SK-N-SH (cell line): Measurements from ENCODE around the gene COL4A6. TPM values are rescaled to one million over a fixed set of nuclear protein-coding genes. Genes with fewer than 3 reads are reported as not detected.

Experiments used
- CTCF ChIA-PET: fragments of 300-600, 350-600 bp; formaldehyde crosslinking; extraction: SDS; loops from one replicate; lab custom pipeline; 2021; lab: Yijun Ruan, JAX
- POLR2A ChIA-PET: fragments of 350-600 bp; sonication (Branson Sonifier 250); formaldehyde crosslinking; extraction: SDS; loops from one replicate; lab custom pipeline; 2020; ENCODE audit warnings: antibody characterized with exemption, inconsistent platforms; lab: Yijun Ruan, JAX
- DNase-seq: peaks from one replicate; pipeline ENCODE4 v3.0.0; 2012
- H2AFZ ChIP-seq: fragments of 200-600 bp; sonication (generic); 2 replicates; pipeline ENCODE4 v1.8.1; 2016; ENCODE audit warnings: antibody characterized with exemption, mild to moderate bottlenecking, low read depth
- H3F3A ChIP-seq: fragments of 200-600 bp; sonication (generic); replicated peaks from 2 replicates; pipeline ENCODE3; 2016; ENCODE audit warnings: antibody characterized with exemption, mild to moderate bottlenecking; ENCODE audit not compliant: insufficient read depth
- H3K27ac ChIP-seq, 2 experiments: fragments of 200-500 bp in 1 of 2; fragments of 200-600 bp in 1 of 2; sonication (Bioruptor generic) in 1 of 2; sonication (generic), shearing (Covaris generic) in 1 of 2; 2 replicates each; pipeline versions ENCODE4 v1.5.1 to v1.6.1; 2014 to 2016; ENCODE audit warnings: low read depth in 2 of 2, inconsistent platforms in 1 of 2, low read length in 1 of 2, mild to moderate bottlenecking in 1 of 2, mixed read lengths in 1 of 2
- H3K27me3 ChIP-seq: fragments of 200-600 bp; sonication (generic), shearing (Covaris generic); 2 replicates; pipeline ENCODE4 v1.6.1; 2016; ENCODE audit warnings: mixed run types; ENCODE audit not compliant: insufficient read depth
- H3K36me3 ChIP-seq, 2 experiments: fragments of 200-500 bp in 1 of 2; fragments of 200-600 bp in 1 of 2; sonication (Bioruptor generic) in 1 of 2; sonication (generic) in 1 of 2; replicated peaks in 1 of 2; 2 replicates each; pipeline versions ENCODE3 to v1.5.1; 2014 to 2016; ENCODE audit warnings: low read length in 1 of 2, mild to moderate bottlenecking in 1 of 2; ENCODE audit not compliant: insufficient read depth in 2 of 2, control insufficient read depth in 1 of 2
- H3K4me1 ChIP-seq, 2 experiments: fragments of 200-500 bp in 1 of 2; fragments of 200-600 bp in 1 of 2; sonication (Bioruptor generic) in 1 of 2; sonication (generic), shearing (Covaris generic) in 1 of 2; 2 replicates each; pipeline versions ENCODE4 v1.5.1 to v1.6.1; 2014 to 2016; ENCODE audit warnings: low read depth in 1 of 2, low read length in 1 of 2, mixed run types in 1 of 2; ENCODE audit not compliant: insufficient read depth in 2 of 2, control insufficient read depth in 1 of 2
- H3K4me2 ChIP-seq: fragments of 200-600 bp; sonication (generic), shearing (Covaris generic); 2 replicates; pipeline ENCODE4 v1.6.1; 2017; ENCODE audit warnings: mixed run types
- H3K4me3 ChIP-seq, 2 experiments: fragments of 200-500 bp in 1 of 2; fragments of 200-600 bp in 1 of 2; sonication (Bioruptor generic) in 1 of 2; sonication (generic), shearing (Covaris generic) in 1 of 2; 2 replicates each; pipeline versions ENCODE4 v1.5.1 to v1.8.1; 2014 to 2016; ENCODE audit warnings: low read depth in 2 of 2, inconsistent platforms in 1 of 2, low read length in 1 of 2, mild to moderate bottlenecking in 1 of 2, mixed read lengths in 1 of 2, moderate library complexity in 1 of 2
- H3K79me2 ChIP-seq: fragments of 200-600 bp; sonication (generic); 2 replicates; pipeline ENCODE4 v1.8.1; 2017; ENCODE audit warnings: mild to moderate bottlenecking; ENCODE audit not compliant: insufficient read depth
- H3K9ac ChIP-seq: fragments of 200-600 bp; sonication (generic); 2 replicates; pipeline ENCODE4 v1.6.1; 2017; ENCODE audit warnings: mixed run types
- H3K9me2 ChIP-seq: fragments of 200-600 bp; sonication (generic); 2 replicates; pipeline ENCODE4 v1.6.1; 2017; ENCODE audit warnings: mixed run types
- H3K9me3 ChIP-seq: fragments of 200-600 bp; sonication (generic); 2 replicates; pipeline ENCODE4 v1.6.1; 2017; ENCODE audit warnings: mixed run types, mild to moderate bottlenecking, moderate library complexity
- H4K20me1 ChIP-seq: fragments of 200-600 bp; sonication (generic); 2 replicates; pipeline ENCODE4 v1.6.1; 2017; ENCODE audit warnings: mild to moderate bottlenecking, mixed run types; ENCODE audit not compliant: insufficient read depth
- CHD2 ChIP-seq: fragments of 150-350 bp; IDR thresholded peaks from 2 replicates; pipeline ENCODE4 v1.6.1; 2018; ENCODE audit warnings: low read length; ENCODE audit not compliant: partially characterized antibody
- ELF1 ChIP-seq: IDR thresholded peaks from 2 replicates; pipeline ENCODE4 v1.4.0; 2012
- EP300 ChIP-seq, 2 experiments: IDR thresholded peaks; 2 replicates each; pipeline versions ENCODE4 v1.4.0 to v1.6.1; 2012; ENCODE audit warnings: borderline replicate concordance in 1 of 2, low read depth in 1 of 2, low read length in 1 of 2
- FOSL2 ChIP-seq: IDR thresholded peaks from 2 replicates; pipeline ENCODE4 v1.4.0; 2012; ENCODE audit warnings: low read depth, mild to moderate bottlenecking, moderate library complexity, borderline replicate concordance
- FOXJ3 ChIP-seq: sonication (generic); formaldehyde crosslinking; IDR thresholded peaks from 2 replicates; pipeline ENCODE4 v1.5.1; 2020; ENCODE audit warnings: mild to moderate bottlenecking, missing genetic modification reagents
- FOXM1 ChIP-seq: IDR thresholded peaks from 2 replicates; pipeline ENCODE4 v1.4.0; 2012; ENCODE audit warnings: low read depth, mild to moderate bottlenecking
- NFIC ChIP-seq: IDR thresholded peaks from 2 replicates; pipeline ENCODE4 v1.4.0; 2012; ENCODE audit warnings: borderline replicate concordance
- NRF1 ChIP-seq: IDR thresholded peaks from 2 replicates; pipeline ENCODE4 v1.6.1; 2012; ENCODE audit warnings: low read depth, mild to moderate bottlenecking, low read length
- RAD21 ChIP-seq: IDR thresholded peaks from 2 replicates; pipeline ENCODE4 v1.6.1; 2012; ENCODE audit warnings: mild to moderate bottlenecking, low read length
- SIN3A ChIP-seq: IDR thresholded peaks from 2 replicates; pipeline ENCODE4 v1.6.1; 2012; ENCODE audit warnings: low read depth, mild to moderate bottlenecking, low read length, moderate library complexity, borderline replicate concordance
- SMC3 ChIP-seq: IDR thresholded peaks from 2 replicates; pipeline ENCODE4 v1.6.1; 2012; ENCODE audit warnings: low read depth, low read length, improper control_type of control experiment
- TCF12 ChIP-seq: IDR thresholded peaks from 2 replicates; pipeline ENCODE4 v1.4.0; 2012
- YY1 ChIP-seq: IDR thresholded peaks from 2 replicates; pipeline ENCODE4 v1.4.0; 2012; ENCODE audit warnings: low read depth, mild to moderate bottlenecking
- WGBS: methylation state at CpG from one replicate; pipeline ENCODE4 v1.1.6; 2017; ENCODE audit warnings: low lambda C conversion rate; 5-methylcytosine and 5-hydroxymethylcytosine counted together
- polyA plus RNA-seq, 3 experiments: library from polyadenylated mRNA; depleted of rRNA; stranded (reverse); fragments of >200 nt; gene quantifications; 2 replicates each; pipeline ENCODE4 v1.2.3, GENCODE V29; 2012
- TF ChIP-seq, protein P1 (sequence below): fragments of 150-350 bp; IDR thresholded peaks from 2 replicates; pipeline ENCODE4 v1.6.1; 2017; ENCODE audit warnings: antibody characterized with exemption, low read length, low read depth, borderline replicate concordance
- TF ChIP-seq, protein P2 (sequence below): IDR thresholded peaks from 2 replicates; pipeline ENCODE4 v1.4.0; 2012; ENCODE audit warnings: low read depth, borderline replicate concordance
- TF ChIP-seq, protein P3 (sequence below): fragments of 200-600 bp; sonication (generic); IDR thresholded peaks from 2 replicates; pipeline ENCODE4 v1.6.1; 2017; ENCODE audit warnings: antibody characterized with exemption, mild to moderate bottlenecking, moderate library complexity
- TF ChIP-seq, protein P4 (sequence below): IDR thresholded peaks from 2 replicates; pipeline ENCODE4 v1.6.1; 2012; ENCODE audit warnings: mild to moderate bottlenecking, low read depth, low read length, moderate library complexity
- TF ChIP-seq, protein P5 (sequence below): IDR thresholded peaks from 2 replicates; pipeline ENCODE4 v1.4.0; 2012; ENCODE audit warnings: low read depth, borderline replicate concordance

COL4A6 gene
- polyA plus RNA-seq, 1 of the 3 experiments (the other 2 are of a cell fraction): not detected

DNA sequence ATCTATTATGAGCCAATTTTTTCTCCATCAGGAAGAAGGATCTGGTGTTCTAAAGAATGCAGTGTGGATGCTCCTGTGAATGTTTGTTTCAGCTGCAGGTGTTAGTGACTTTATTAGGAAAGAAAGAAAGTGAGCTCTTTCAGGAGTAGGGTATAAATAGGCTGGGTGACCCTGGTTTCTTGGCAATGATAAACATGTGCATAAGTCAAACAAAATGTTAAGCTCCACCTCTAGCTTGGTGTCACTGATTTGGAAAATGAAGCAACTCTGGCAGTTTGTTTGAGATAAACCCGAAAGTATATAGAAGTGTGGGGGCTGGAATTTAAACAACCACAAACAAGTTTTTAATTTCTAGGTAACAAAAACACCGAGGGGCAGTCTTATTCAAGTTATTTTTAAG, 152.3 kb downstream of the COL4A6 start:
- no peak overlapping the region for H3K27ac ChIP-seq
- 2% methylated on average over 2 of the region's 2 CpGs for WGBS
- H3F3A ChIP-seq: no peaks in the 10 kb centered on the region
- H3K4me3 ChIP-seq: no peak overlapping the region
- H3K4me1 ChIP-seq: no peaks in the 10 kb centered on the region
- TF ChIP-seq FOXJ3 (CRISPR knock-in tag): no peak
- no peak for TF ChIP-seq EP300 (IDR thresholded peaks at IDR 0.05; ENCODE audit: borderline replicate concordance in 1 of 2, low read depth in 1 of 2, low read length in 1 of 2)
- TF ChIP-seq NRF1: no peak
- TF ChIP-seq, protein P1, sequence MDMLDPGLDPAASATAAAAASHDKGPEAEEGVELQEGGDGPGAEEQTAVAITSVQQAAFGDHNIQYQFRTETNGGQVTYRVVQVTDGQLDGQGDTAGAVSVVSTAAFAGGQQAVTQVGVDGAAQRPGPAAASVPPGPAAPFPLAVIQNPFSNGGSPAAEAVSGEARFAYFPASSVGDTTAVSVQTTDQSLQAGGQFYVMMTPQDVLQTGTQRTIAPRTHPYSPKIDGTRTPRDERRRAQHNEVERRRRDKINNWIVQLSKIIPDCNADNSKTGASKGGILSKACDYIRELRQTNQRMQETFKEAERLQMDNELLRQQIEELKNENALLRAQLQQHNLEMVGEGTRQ: no peak
- TF ChIP-seq, protein P2, sequence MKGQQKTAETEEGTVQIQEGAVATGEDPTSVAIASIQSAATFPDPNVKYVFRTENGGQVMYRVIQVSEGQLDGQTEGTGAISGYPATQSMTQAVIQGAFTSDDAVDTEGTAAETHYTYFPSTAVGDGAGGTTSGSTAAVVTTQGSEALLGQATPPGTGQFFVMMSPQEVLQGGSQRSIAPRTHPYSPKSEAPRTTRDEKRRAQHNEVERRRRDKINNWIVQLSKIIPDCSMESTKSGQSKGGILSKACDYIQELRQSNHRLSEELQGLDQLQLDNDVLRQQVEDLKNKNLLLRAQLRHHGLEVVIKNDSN: no peak
- no peak for TF ChIP-seq TCF12
- TF ChIP-seq CHD2: no peak
- TF ChIP-seq SIN3A: no peak
- no peak for TF ChIP-seq NFIC
- no peak for TF ChIP-seq FOSL2
- TF ChIP-seq, protein P3, sequence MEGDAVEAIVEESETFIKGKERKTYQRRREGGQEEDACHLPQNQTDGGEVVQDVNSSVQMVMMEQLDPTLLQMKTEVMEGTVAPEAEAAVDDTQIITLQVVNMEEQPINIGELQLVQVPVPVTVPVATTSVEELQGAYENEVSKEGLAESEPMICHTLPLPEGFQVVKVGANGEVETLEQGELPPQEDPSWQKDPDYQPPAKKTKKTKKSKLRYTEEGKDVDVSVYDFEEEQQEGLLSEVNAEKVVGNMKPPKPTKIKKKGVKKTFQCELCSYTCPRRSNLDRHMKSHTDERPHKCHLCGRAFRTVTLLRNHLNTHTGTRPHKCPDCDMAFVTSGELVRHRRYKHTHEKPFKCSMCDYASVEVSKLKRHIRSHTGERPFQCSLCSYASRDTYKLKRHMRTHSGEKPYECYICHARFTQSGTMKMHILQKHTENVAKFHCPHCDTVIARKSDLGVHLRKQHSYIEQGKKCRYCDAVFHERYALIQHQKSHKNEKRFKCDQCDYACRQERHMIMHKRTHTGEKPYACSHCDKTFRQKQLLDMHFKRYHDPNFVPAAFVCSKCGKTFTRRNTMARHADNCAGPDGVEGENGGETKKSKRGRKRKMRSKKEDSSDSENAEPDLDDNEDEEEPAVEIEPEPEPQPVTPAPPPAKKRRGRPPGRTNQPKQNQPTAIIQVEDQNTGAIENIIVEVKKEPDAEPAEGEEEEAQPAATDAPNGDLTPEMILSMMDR: no peak
- no peak for TF ChIP-seq FOXM1
- TF ChIP-seq SMC3: no peak
- no peak for TF ChIP-seq ELF1
- TF ChIP-seq, protein P4, sequence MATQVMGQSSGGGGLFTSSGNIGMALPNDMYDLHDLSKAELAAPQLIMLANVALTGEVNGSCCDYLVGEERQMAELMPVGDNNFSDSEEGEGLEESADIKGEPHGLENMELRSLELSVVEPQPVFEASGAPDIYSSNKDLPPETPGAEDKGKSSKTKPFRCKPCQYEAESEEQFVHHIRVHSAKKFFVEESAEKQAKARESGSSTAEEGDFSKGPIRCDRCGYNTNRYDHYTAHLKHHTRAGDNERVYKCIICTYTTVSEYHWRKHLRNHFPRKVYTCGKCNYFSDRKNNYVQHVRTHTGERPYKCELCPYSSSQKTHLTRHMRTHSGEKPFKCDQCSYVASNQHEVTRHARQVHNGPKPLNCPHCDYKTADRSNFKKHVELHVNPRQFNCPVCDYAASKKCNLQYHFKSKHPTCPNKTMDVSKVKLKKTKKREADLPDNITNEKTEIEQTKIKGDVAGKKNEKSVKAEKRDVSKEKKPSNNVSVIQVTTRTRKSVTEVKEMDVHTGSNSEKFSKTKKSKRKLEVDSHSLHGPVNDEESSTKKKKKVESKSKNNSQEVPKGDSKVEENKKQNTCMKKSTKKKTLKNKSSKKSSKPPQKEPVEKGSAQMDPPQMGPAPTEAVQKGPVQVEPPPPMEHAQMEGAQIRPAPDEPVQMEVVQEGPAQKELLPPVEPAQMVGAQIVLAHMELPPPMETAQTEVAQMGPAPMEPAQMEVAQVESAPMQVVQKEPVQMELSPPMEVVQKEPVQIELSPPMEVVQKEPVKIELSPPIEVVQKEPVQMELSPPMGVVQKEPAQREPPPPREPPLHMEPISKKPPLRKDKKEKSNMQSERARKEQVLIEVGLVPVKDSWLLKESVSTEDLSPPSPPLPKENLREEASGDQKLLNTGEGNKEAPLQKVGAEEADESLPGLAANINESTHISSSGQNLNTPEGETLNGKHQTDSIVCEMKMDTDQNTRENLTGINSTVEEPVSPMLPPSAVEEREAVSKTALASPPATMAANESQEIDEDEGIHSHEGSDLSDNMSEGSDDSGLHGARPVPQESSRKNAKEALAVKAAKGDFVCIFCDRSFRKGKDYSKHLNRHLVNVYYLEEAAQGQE: no peak
- TF ChIP-seq RAD21: no peak
- TF ChIP-seq, protein P5, sequence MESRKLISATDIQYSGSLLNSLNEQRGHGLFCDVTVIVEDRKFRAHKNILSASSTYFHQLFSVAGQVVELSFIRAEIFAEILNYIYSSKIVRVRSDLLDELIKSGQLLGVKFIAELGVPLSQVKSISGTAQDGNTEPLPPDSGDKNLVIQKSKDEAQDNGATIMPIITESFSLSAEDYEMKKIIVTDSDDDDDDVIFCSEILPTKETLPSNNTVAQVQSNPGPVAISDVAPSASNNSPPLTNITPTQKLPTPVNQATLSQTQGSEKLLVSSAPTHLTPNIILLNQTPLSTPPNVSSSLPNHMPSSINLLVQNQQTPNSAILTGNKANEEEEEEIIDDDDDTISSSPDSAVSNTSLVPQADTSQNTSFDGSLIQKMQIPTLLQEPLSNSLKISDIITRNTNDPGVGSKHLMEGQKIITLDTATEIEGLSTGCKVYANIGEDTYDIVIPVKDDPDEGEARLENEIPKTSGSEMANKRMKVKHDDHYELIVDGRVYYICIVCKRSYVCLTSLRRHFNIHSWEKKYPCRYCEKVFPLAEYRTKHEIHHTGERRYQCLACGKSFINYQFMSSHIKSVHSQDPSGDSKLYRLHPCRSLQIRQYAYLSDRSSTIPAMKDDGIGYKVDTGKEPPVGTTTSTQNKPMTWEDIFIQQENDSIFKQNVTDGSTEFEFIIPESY: no peak
- TF ChIP-seq YY1: no peak
- no peaks in the 10 kb centered on the region for H3K9me2 ChIP-seq
- ChIA-PET CTCF (no interaction called here), POLR2A (no interaction called here)
- H3K9ac ChIP-seq: no peak overlapping the region
- H3K36me3 ChIP-seq: no peaks in the 10 kb centered on the region
- no peaks in the 10 kb centered on the region for H3K9me3 ChIP-seq
- no peak overlapping the region for H2AFZ ChIP-seq
- H4K20me1 ChIP-seq: no peaks in the 10 kb centered on the region
- no peak overlapping the region for H3K4me2 ChIP-seq
- no peaks in the 10 kb centered on the region for H3K27me3 ChIP-seq
- DNase-seq: no peak
- no peaks in the 10 kb centered on the region for H3K79me2 ChIP-seq
